H1 (cell line): ENCODE results near the gene C1orf21. TPM values are rescaled to one million over a fixed set of nuclear protein-coding genes. Genes with fewer than 3 reads are reported as not detected.

Experiments
- CTCF ChIA-PET: fragments of 300-600 bp; sonication (Branson Sonifier 250); formaldehyde crosslinking; loops from one replicate; lab custom pipeline; 2021; ENCODE audit not compliant: partially characterized antibody; lab: Charles Lee
- POLR2A ChIA-PET: fragments of 300-600 bp; sonication (Branson Sonifier 250); formaldehyde crosslinking; loops from one replicate; lab custom pipeline; 2021; ENCODE audit warnings: inconsistent platforms; ENCODE audit not compliant: partially characterized antibody; lab: Charles Lee
- DNase-seq, 2 experiments: peaks; one replicate each; pipeline versions ENCODE4 v3.0.0 to v3.0.0-alpha.2; 2010 to 2022; ENCODE audit warnings: low spot score in 2 of 2, low read depth in 1 of 2, mixed read lengths in 1 of 2
- FAIRE-seq: peaks from 2 replicates; lab custom pipeline; 2011; peaks lifted over from hg19 to GRCh38; lab: Jason Lieb, UNC
- H2AFZ ChIP-seq: 2 replicates; pipeline ENCODE4 v1.8.1; 2012; ENCODE audit warnings: low read length, inconsistent platforms
- H2AK5ac ChIP-seq: 2 replicates; pipeline ENCODE4 v1.6.1; 2013; ENCODE audit warnings: low read depth, low read length
- H2BK120ac ChIP-seq: replicated peaks from 2 replicates; pipeline ENCODE3; 2013; ENCODE audit warnings: low read depth, low read length, inconsistent platforms
- H2BK12ac ChIP-seq: 2 replicates; pipeline ENCODE4 v1.6.1; 2013; ENCODE audit warnings: low read depth, low read length
- H2BK15ac ChIP-seq: 2 replicates; pipeline ENCODE4 v1.6.1; 2013; ENCODE audit warnings: low read length
- H2BK20ac ChIP-seq: 2 replicates; pipeline ENCODE4 v1.6.1; 2013; ENCODE audit warnings: low read length
- H2BK5ac ChIP-seq: 2 replicates; pipeline ENCODE4 v1.6.1; 2013; ENCODE audit warnings: low read depth, low read length
- H3K14ac ChIP-seq: 2 replicates; pipeline ENCODE4 v1.6.1; 2013; ENCODE audit warnings: inconsistent platforms; ENCODE audit not compliant: insufficient read length
- H3K18ac ChIP-seq: 2 replicates; pipeline ENCODE4 v1.6.1; 2013; ENCODE audit warnings: low read length; ENCODE audit errors: extremely low read depth
- H3K23ac ChIP-seq: 2 replicates; pipeline ENCODE4 v1.6.1; 2013; ENCODE audit warnings: inconsistent platforms; ENCODE audit not compliant: insufficient read length
- H3K23me2 ChIP-seq: 2 replicates; pipeline ENCODE4 v1.6.1; 2013; ENCODE audit warnings: low read depth, low read length
- H3K27ac ChIP-seq: 2 replicates; pipeline ENCODE4 v1.6.1; 2011; ENCODE audit warnings: low read depth, low read length, inconsistent platforms
- H3K27me3 ChIP-seq, 4 experiments: replicated peaks in 1 of 4; 1 replicate in 1 of 4; 2 replicates in 3 of 4; pipeline versions ENCODE4 v1.6.1 to v1.8.1; 2011 to 2013; ENCODE audit warnings: low read length in 3 of 4, mild to moderate bottlenecking in 3 of 4, inconsistent platforms in 2 of 4, mixed read lengths in 2 of 4, moderate library complexity in 1 of 4; ENCODE audit not compliant: control insufficient read depth in 3 of 4, insufficient read depth in 3 of 4; ENCODE audit errors: extremely low read depth in 1 of 4
- H3K36me3 ChIP-seq, 4 experiments: 2 replicates each; pipeline versions ENCODE4 v1.6.1 to v1.8.1; 2011 to 2013; ENCODE audit warnings: mild to moderate bottlenecking in 4 of 4, low read length in 3 of 4, moderate library complexity in 2 of 4, control low read depth in 1 of 4, inconsistent platforms in 1 of 4; ENCODE audit not compliant: insufficient read depth in 4 of 4, control insufficient read depth in 2 of 4
- H3K4ac ChIP-seq: replicated peaks from 2 replicates; pipeline ENCODE3; 2013; ENCODE audit warnings: low read length, low read depth, mixed read lengths, inconsistent platforms; ENCODE audit not compliant: insufficient read length
- H3K4me1 ChIP-seq, 4 experiments: replicated peaks in 1 of 4; 1 replicate in 1 of 4; 2 replicates in 3 of 4; pipeline versions ENCODE4 v1.6.1 to v1.8.1; 2011 to 2013; ENCODE audit warnings: low read length in 3 of 4, inconsistent platforms in 2 of 4, mixed read lengths in 1 of 4; ENCODE audit not compliant: insufficient read depth in 4 of 4, control insufficient read depth in 3 of 4
- H3K4me2 ChIP-seq, 2 experiments: 2 replicates each; pipeline versions ENCODE4 v1.6.1 to v1.8.1; 2011 to 2013; ENCODE audit warnings: low read depth in 2 of 2, low read length in 2 of 2, control low read depth in 1 of 2, inconsistent platforms in 1 of 2, mild to moderate bottlenecking in 1 of 2; ENCODE audit not compliant: insufficient read depth in 1 of 2
- H3K4me3 ChIP-seq, 4 experiments: fragments of 200-600, 300-600 bp in 1 of 4; sonication (generic), shearing (Covaris generic), sonication (Bioruptor Twin) in 1 of 4; 2 replicates each; pipeline versions ENCODE4 v1.5.1 to v1.8.1; 2011 to 2016; ENCODE audit warnings: low read length in 4 of 4, low read depth in 3 of 4, control low read depth in 2 of 4, inconsistent platforms in 2 of 4, mild to moderate bottlenecking in 2 of 4, mixed read lengths in 1 of 4, moderate library complexity in 1 of 4; ENCODE audit not compliant: insufficient read depth in 2 of 4; ENCODE audit errors: extremely low read depth in 1 of 4
- H3K56ac ChIP-seq: replicated peaks from 2 replicates; pipeline ENCODE3; 2013; ENCODE audit warnings: low read depth, mild to moderate bottlenecking, mixed read lengths, low read length, inconsistent platforms; ENCODE audit not compliant: insufficient read length
- H3K79me1 ChIP-seq: 2 replicates; pipeline ENCODE4 v1.6.1; 2013; ENCODE audit warnings: low read depth, low read length, control low read depth
- H3K79me2 ChIP-seq, 2 experiments: 2 replicates each; pipeline versions ENCODE4 v1.6.1 to v1.8.1; 2012 to 2013; ENCODE audit warnings: low read length in 2 of 2, mild to moderate bottlenecking in 2 of 2, inconsistent platforms in 1 of 2; ENCODE audit not compliant: insufficient read depth in 2 of 2, control insufficient read depth in 1 of 2
- H3K9ac ChIP-seq, 4 experiments: replicated peaks in 1 of 4; 1 replicate in 1 of 4; 2 replicates in 3 of 4; pipeline versions ENCODE4 v1.6.1 to v1.8.1; 2011 to 2013; ENCODE audit warnings: low read depth in 3 of 4, low read length in 3 of 4, control low read depth in 2 of 4, mild to moderate bottlenecking in 2 of 4, moderate library complexity in 2 of 4, inconsistent platforms in 1 of 4; ENCODE audit errors: extremely low read depth in 1 of 4
- H3K9me3 ChIP-seq, 2 experiments: 2 replicates each; pipeline versions ENCODE4 v1.6.1 to v1.8.1; 2012 to 2013; ENCODE audit warnings: mild to moderate bottlenecking in 2 of 2, moderate library complexity in 2 of 2, control low read depth in 1 of 2, inconsistent platforms in 1 of 2, low read depth in 1 of 2, low read length in 1 of 2, mixed read lengths in 1 of 2; ENCODE audit not compliant: insufficient read depth in 2 of 2
- H4K20me1 ChIP-seq, 2 experiments: replicated peaks in 1 of 2; 2 replicates each; pipeline versions ENCODE3 to v1.8.1; 2011 to 2013; ENCODE audit warnings: inconsistent platforms in 2 of 2, low read length in 2 of 2, mild to moderate bottlenecking in 1 of 2; ENCODE audit not compliant: insufficient read depth in 2 of 2, control insufficient read depth in 1 of 2
- H4K5ac ChIP-seq: 2 replicates; pipeline ENCODE4 v1.6.1; 2013; ENCODE audit warnings: low read length, low read depth, mixed read lengths, inconsistent platforms; ENCODE audit not compliant: insufficient read length
- H4K8ac ChIP-seq: 2 replicates; pipeline ENCODE4 v1.8.0; 2013; ENCODE audit warnings: mild to moderate bottlenecking, moderate library complexity, low read length, inconsistent platforms; ENCODE audit not compliant: insufficient read depth; ENCODE audit errors: extremely low read depth
- H4K91ac ChIP-seq: replicated peaks from 2 replicates; pipeline ENCODE3; 2013; ENCODE audit warnings: low read length, mixed read lengths, inconsistent platforms; ENCODE audit not compliant: insufficient read length
- BRCA1 ChIP-seq: IDR thresholded peaks from 2 replicates; pipeline ENCODE4 v1.6.1; 2012; ENCODE audit warnings: low read depth, low read length, improper control_type of control experiment
- MAFK ChIP-seq: IDR thresholded peaks from 2 replicates; pipeline ENCODE4 v1.6.1; 2012; ENCODE audit warnings: low read depth, mild to moderate bottlenecking, improper control_type of control experiment, low read length
- POLR2A ChIP-seq, 2 experiments: IDR thresholded peaks; 1 replicate in 1 of 2; 2 replicates in 1 of 2; pipeline ENCODE4 v1.6.1; 2011; ENCODE audit warnings: low read depth in 2 of 2, low read length in 2 of 2, mild to moderate bottlenecking in 2 of 2; ENCODE audit errors: control extremely low read depth in 1 of 2
- TAF7 ChIP-seq: optimal IDR thresholded peaks from 2 replicates; pipeline ENCODE3; 2011; ENCODE audit warnings: low read depth, mild to moderate bottlenecking, inconsistent platforms, low read length, moderate library complexity, borderline replicate concordance
- WGBS, 2 experiments: shearing (Covaris generic) in 1 of 2; methylation state at CpG; one replicate each; pipeline versions ENCODE4 v1.1.6 to v1.1.7; 2013 to 2015; ENCODE audit warnings: low lambda C conversion rate in 2 of 2, mixed read lengths in 2 of 2, inconsistent platforms in 1 of 2, low coverage in 1 of 2, missing lambda C conversion rate in 1 of 2; ENCODE audit not compliant: insufficient replicate concordance in 2 of 2, insufficient coverage in 1 of 2, insufficient read length in 1 of 2; ENCODE audit errors: extremely low coverage in 1 of 2, missing lambda C conversion rate in 1 of 2; 5-methylcytosine and 5-hydroxymethylcytosine counted together
- polyA plus RNA-seq, 7 experiments: library from polyadenylated mRNA; depleted of rRNA in 3 of 7; stranded (reverse) in 5 of 7; unstranded in 2 of 7; fragments of >200 nt in 5 of 7; fragments of 200-250 nt in 2 of 7; gene quantifications; 1 replicate in 5 of 7; 2 replicates in 1 of 7; 4 replicates in 1 of 7; pipeline versions ENCODE4 v1.2.1 to v1.2.3, GENCODE V29; 2011 to 2013; ENCODE audit warnings: missing spikeins in 2 of 7, mixed read lengths in 2 of 7
- total RNA-seq: library from RNA; stranded (reverse); fragmentation: NEBNext Ultra II Directional; extraction: Animal tissue kit (Norgen Biotek cat#: 25700); gene quantifications from 2 replicates; pipeline ENCODE4 v1.2.1, GENCODE V29; 2021

C1orf21 gene
- total and polyA plus RNA-seq, 2 of the 8 experiments (the other 6 are each of a cell fraction or from before 2014, with no cell fraction given): 16.6 to 51.0 TPM

GRCh38 chr1:184483101-184483683 lies 96.4 kb downstream of the C1orf21 start:
- 82% methylated on average over 3 of the region's 3 CpGs; no CpG with 5 or more reads in 1 of the 2 experiments for WGBS, 2 experiments
- Histone ChIP-seq H3K9me3 (no peaks in the 10 kb centered on the region), H3K27ac (no peak overlapping the region), H4K91ac (no peak overlapping the region), H3K14ac (no peak overlapping the region), H3K4ac (no peak overlapping the region), H4K8ac (no peak overlapping the region), H4K5ac (no peak overlapping the region), H2AK5ac (no peak overlapping the region), H3K9ac (no peak overlapping the region), H3K4me3 (no peak overlapping the region), H3K18ac (no peak overlapping the region), H2BK12ac (no peak overlapping the region), H3K36me3 (peaks cover 0 to 9% (median 1%) of the 10 kb centered on the region in 4 experiments; a peak in 1 of 8 replicates), H3K79me1 (no peaks in the 10 kb centered on the region), H2AFZ (no peak overlapping the region), H4K20me1 (no peaks in the 10 kb centered on the region), H2BK15ac (no peak overlapping the region; the same call in 1 of the 2 replicates), H3K4me1 (peaks cover 4 to 20% (median 13%) of the 10 kb centered on the region in 4 experiments; a peak in 6 of 7 replicates), H2BK20ac (no peak overlapping the region), H3K23me2 (no peaks in the 10 kb centered on the region), H2BK5ac (no peak overlapping the region), H2BK120ac (no peak overlapping the region), H3K79me2 (peaks cover 0 to 48% of the 10 kb centered on the region in 2 experiments; a peak in 3 of 4 replicates), H3K23ac (no peak overlapping the region), H3K56ac (no peak overlapping the region), H3K27me3 (no peaks in the 10 kb centered on the region), H3K4me2 (no peak overlapping the region)
- DNase-seq: no peak
- FAIRE-seq: no peak
- CTCF ChIA-PET: interaction anchor here (0.6 to 1.7 kb wide), 9 partner anchors 10 to 293 kb away, joined by 3 to 7 read pairs (median 3); no protein-coding TSS in a partner anchor
- POLR2A ChIA-PET: no interaction called here
- TF ChIP-seq MAFK: no peak
- no peak for TF ChIP-seq TAF7
- TF ChIP-seq POLR2A (IDR thresholded peaks at IDR 0.05; ENCODE audit: control extremely low read depth in 1 of 2, low read depth in 2 of 2, low read length in 2 of 2): no peak
- no peak for TF ChIP-seq BRCA1
